Subcutaneous adipose tissue (tissue), 4 donors: ENCODE data around the gene EEA1. TPM values are rescaled to one million over a fixed set of nuclear protein-coding genes. Genes with fewer than 3 reads are reported as not detected.

Experiments used
- total RNA-seq, 4 donors: library from RNA; depleted of rRNA; stranded (reverse); fragments of >200 nt; gene quantifications; one replicate each; pipeline ENCODE4 v1.1.0, GENCODE V29; 2016
- TF ChIP-seq, protein P1 (sequence below): fragments of 450-650 bp; IDR thresholded peaks from one replicate; pipeline ENCODE4 v1.5.1; 2016; ENCODE audit warnings: low read depth, mild to moderate bottlenecking, control low read depth, antibody characterized with exemption, moderate library complexity

Gene EEA1
- total RNA-seq, result 10 to 100 TPM; 43.9 to 59.5 (median 53.9) TPM

DNA sequence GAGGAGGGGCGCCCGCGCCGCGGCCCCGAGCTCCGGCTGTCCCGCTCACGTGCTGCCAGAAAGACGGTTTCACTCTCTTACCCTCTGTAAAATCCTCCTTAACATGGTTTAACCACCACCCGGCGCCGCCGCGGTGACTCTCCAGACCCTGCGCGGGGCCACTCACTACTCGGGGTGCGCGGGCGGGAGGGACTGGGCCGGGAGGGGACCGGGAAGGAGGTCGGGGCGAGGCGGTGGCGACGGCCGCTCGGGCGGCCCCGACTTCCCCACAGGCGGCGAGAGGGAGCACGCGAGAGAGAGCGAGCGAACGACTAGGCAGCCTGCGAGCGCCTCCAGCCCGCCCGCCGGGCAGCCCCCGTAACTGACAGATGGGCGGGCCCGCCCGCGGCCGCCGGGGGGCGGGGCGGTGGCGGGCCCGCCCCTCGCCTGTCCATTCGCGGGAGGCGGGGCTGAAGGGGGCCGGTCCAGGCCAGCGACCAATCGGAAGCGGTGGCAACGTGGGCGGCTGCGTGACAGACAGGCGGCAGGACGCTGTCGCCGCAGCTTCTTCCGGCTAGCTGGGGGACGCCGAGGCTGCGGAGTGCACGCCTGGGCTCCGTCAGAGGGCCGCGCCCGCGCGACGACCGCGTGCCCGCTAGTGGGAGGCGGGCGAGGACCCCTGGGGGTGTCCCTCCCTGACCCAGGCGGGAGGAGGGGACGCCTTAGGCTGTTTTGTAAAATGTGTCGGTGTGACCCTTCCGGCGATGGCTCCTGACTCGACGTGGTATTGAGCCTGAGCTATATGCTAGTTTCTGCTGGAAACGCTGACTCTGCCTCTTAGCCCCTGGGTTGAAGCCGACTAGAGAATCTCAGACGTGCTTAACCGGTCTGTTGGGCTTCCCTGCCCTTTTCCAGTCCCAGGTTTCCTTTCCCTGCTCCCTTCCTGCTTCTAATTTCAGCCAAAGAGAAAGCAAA is at the start of gene EEA1:
EEA1 (minus strand) TSS at position 334 of the 954 bp plus-strand sequence; CDS start at position 105, 229 bp downstream.
- TF ChIP-seq, protein P1, sequence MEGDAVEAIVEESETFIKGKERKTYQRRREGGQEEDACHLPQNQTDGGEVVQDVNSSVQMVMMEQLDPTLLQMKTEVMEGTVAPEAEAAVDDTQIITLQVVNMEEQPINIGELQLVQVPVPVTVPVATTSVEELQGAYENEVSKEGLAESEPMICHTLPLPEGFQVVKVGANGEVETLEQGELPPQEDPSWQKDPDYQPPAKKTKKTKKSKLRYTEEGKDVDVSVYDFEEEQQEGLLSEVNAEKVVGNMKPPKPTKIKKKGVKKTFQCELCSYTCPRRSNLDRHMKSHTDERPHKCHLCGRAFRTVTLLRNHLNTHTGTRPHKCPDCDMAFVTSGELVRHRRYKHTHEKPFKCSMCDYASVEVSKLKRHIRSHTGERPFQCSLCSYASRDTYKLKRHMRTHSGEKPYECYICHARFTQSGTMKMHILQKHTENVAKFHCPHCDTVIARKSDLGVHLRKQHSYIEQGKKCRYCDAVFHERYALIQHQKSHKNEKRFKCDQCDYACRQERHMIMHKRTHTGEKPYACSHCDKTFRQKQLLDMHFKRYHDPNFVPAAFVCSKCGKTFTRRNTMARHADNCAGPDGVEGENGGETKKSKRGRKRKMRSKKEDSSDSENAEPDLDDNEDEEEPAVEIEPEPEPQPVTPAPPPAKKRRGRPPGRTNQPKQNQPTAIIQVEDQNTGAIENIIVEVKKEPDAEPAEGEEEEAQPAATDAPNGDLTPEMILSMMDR, result no peak

DNA sequence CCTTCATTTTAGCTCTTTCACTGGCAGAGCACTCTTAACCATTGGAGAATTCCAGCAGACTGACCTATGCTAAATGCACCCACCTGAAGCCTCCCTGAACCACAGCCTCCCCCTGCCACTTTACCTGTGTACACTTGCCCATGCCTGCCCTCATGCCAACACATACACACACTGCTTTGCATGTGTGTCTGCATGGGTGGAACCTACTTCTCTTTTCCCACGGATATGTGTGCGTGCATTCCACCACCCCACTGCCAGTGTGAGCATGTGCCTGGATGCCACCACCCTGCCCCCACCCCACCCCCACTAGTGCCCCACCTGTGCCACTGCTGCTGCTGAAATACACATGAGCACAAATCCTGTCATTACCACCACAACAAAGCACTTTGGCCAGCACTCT is 49.5 kb upstream of the EEA1 start:
- TF ChIP-seq, protein P1, result no peak

DNA sequence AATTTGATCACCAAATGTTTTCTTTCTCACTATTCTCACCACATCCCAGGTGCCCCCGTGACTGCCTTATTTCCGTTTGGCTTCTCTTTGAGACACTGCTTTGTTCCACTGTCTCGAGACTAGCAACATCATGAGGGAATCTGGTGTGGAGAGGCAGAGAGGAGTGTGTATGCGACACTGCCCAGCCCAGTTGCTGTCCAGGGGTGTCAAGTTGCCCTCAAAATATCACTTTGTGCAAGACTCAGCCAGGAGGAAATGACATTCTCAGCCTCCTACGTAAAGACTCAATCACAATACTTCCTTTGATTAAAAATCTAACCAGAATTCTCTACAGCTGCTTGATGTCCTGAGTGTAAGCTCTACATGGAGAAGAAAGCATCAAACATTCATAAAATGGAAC is 48.2 kb upstream of the EEA1 start:
- TF ChIP-seq, protein P1, result no peak

DNA sequence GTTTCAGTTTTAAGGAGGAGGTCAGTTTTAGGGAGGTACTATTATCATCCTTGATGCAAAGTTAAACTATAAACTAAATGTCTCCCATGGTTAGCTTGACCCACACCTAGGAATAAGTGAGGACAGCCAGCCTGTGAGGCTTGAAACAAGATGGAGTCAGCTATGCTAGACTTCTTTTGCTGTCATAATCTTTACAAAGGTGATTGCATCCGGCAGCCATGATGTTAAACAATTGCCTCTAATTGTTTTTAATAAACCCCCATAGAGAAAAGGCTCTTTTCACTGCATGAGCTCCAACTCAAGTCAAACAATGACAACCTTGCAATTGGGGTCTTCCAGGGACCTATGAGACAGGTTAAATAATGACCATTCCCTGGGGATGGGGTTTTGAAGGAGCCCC is 45.7 kb upstream of the EEA1 start:
- TF ChIP-seq, protein P1, result no peak

DNA sequence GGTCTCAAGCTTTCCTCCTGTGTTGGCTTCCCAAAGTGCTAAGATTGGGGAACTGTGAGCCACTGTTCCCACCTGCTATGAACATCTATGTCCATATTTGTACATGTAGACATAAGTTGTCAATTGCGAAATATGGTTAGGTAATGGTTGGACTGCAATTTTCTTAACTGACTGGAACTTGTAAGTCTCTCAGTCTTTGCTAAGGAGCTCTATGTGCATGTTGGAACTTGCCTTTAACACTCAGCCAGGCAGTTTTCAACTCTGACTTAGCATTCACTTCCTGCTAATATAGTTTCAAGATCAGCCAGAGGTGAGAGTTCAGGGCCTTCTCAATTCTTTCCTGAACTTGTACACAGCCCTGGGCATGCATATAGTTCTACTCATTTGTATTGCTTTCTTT is 44.5 kb upstream of the EEA1 start:
- TF ChIP-seq, protein P1, result no peak

DNA sequence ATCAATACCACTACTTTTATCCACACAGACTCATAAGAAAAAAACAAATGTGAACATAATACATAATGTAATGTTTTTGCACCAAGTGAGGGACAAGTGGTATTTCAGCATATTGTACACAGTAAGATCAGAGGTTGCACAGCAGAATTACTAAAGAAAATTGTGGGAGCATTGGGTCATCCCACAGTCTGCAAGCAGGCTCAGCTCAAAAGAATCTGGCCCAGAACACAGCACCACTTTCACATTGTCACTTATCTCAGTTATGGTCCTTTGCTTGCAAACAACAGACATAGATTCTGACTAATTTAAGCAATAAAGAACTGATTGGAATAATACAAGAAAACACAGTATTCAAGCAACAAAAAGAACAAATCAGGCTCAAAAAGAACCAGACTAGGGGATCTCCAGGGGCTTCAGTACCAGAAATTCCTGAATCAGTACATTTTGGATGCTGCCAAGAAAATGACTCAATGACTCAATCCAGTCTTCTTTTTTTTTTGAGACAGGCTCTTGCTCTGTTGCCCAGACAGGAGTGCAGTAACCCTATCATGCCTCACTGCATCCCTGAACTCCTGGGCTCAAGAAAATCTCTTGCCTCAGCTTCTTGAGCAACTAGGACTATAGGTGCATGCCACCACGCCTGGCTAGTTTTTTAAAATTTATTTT is 42.9 kb upstream of the EEA1 start:
- TF ChIP-seq, protein P1, result no peak

DNA sequence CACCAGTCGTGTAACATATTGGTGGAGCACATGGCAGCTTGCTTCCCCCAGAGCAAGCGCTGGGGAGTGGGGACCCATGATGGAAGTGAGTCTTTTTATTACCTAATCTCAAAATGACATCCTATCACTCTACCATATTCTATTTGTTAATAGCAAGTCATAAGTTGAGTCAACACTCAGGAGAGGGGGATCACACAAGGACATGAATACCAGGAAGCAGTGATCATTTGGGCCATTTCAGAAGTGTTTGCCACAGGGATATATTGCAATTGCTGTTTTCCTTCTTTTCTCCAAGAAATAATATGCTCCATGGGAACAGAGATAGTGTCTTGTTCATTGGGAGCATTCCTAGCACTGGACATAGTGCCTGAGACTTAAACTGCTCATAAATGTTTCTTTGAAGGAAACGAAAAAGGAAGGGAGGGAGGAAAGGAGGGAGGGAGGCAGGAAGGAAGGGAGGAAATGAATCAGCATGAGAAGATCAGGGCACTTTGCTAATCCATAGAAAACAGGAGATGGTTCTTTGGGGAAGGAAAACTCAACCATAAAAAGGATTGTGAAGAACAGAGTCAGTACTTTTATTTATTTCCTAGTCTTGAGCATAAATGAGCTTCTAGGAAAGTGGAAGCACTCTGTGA is 39.2 kb upstream of the EEA1 start:
- TF ChIP-seq, protein P1, result no peak
